IMR-90 (cell line): ENCODE results near the gene NEGR1. TPM values are rescaled to one million over a fixed set of nuclear protein-coding genes. Genes with fewer than 3 reads are reported as not detected.

ENCODE experiments used
- ATAC-seq: fragments of 200-7000 bp; cut with Tn5 transposase; 2 replicates; pipeline ENCODE4 v1.9.1; 2020; ENCODE audit warnings: low read depth, mild to moderate bottlenecking, moderate library complexity
- BruUV-seq: library from RNA; stranded (reverse); fragments of 400-500 nt; replicated peaks from 2 replicates; lab custom pipeline; 2021; lab: Mats Ljungman, UMichigan
- CTCF ChIA-PET: fragments of 300-600 bp; formaldehyde crosslinking; extraction: SDS; loops from one replicate; lab custom pipeline; 2021; ENCODE audit warnings: antibody characterized with exemption; lab: Yijun Ruan, JAX
- POLR2A ChIA-PET: fragments of 300-600 bp; sonication (Branson Sonifier 250); formaldehyde crosslinking; loops from one replicate; lab custom pipeline; 2022; ENCODE audit warnings: antibody characterized with exemption; ENCODE audit not compliant: unreplicated experiment; lab: Charles Lee
- DNase-seq: peaks from one replicate; pipeline ENCODE4 v3.0.0; 2013
- H2AFZ ChIP-seq: replicated peaks from 2 replicates; pipeline ENCODE3; 2013; ENCODE audit warnings: low read length, mild to moderate bottlenecking; ENCODE audit not compliant: poor library complexity
- H2AK5ac ChIP-seq: 2 replicates; pipeline ENCODE4 v1.6.1; 2013; ENCODE audit warnings: low read depth, low read length, inconsistent platforms
- H2AK9ac ChIP-seq: replicated peaks from 2 replicates; pipeline ENCODE3; 2013; ENCODE audit warnings: mild to moderate bottlenecking, low read depth, low read length, moderate library complexity; ENCODE audit not compliant: poor library complexity
- H2BK120ac ChIP-seq: 2 replicates; pipeline ENCODE4 v1.6.1; 2013; ENCODE audit warnings: low read depth, low read length, inconsistent platforms
- H2BK15ac ChIP-seq: 3 replicates; pipeline ENCODE4 v1.6.1; 2013; ENCODE audit warnings: low read depth, low read length, inconsistent platforms
- H2BK20ac ChIP-seq: 2 replicates; pipeline ENCODE4 v1.6.1; 2013; ENCODE audit warnings: low read depth, mild to moderate bottlenecking, inconsistent platforms, low read length, moderate library complexity
- H2BK5ac ChIP-seq: 2 replicates; pipeline ENCODE4 v1.6.1; 2013; ENCODE audit warnings: mild to moderate bottlenecking, low read depth, low read length, inconsistent platforms; ENCODE audit not compliant: poor library complexity, severe bottlenecking
- H3K14ac ChIP-seq: replicated peaks from 2 replicates; pipeline ENCODE4 v1.6.1; 2013; ENCODE audit warnings: low read depth, low read length, inconsistent platforms
- H3K18ac ChIP-seq: 2 replicates; pipeline ENCODE4 v1.6.1; 2013; ENCODE audit warnings: low read depth, low read length, control low read depth
- H3K23ac ChIP-seq: 2 replicates; pipeline ENCODE4 v1.6.1; 2013; ENCODE audit warnings: low read depth, low read length, inconsistent platforms
- H3K27ac ChIP-seq: 2 replicates; pipeline ENCODE4 v1.5.1; 2013; ENCODE audit warnings: mild to moderate bottlenecking, control low read depth, low read length; ENCODE audit not compliant: insufficient read depth
- H3K27me3 ChIP-seq: 2 replicates; pipeline ENCODE4 v1.6.1; 2013; ENCODE audit warnings: low read length; ENCODE audit not compliant: control insufficient read depth, insufficient read depth
- H3K36me3 ChIP-seq: 2 replicates; pipeline ENCODE4 v1.6.1; 2013; ENCODE audit warnings: low read length, mixed read lengths; ENCODE audit not compliant: control insufficient read depth, insufficient read depth
- H3K4ac ChIP-seq: 2 replicates; pipeline ENCODE4 v1.6.1; 2013; ENCODE audit warnings: low read depth, low read length, inconsistent platforms
- H3K4me1 ChIP-seq: 2 replicates; pipeline ENCODE4 v1.6.1; 2013; ENCODE audit warnings: low read length, mixed read lengths; ENCODE audit not compliant: control insufficient read depth, insufficient read depth
- H3K4me2 ChIP-seq: 2 replicates; pipeline ENCODE4 v1.6.1; 2013; ENCODE audit warnings: low read depth, mild to moderate bottlenecking, control low read depth, low read length, moderate library complexity
- H3K4me3 ChIP-seq: 2 replicates; pipeline ENCODE4 v1.5.1; 2013; ENCODE audit warnings: low read depth, mild to moderate bottlenecking, control low read depth, low read length, moderate library complexity; ENCODE audit not compliant: insufficient read depth
- H3K56ac ChIP-seq: 2 replicates; pipeline ENCODE4 v1.6.1; 2013; ENCODE audit warnings: low read length, inconsistent platforms; ENCODE audit not compliant: insufficient read depth; ENCODE audit errors: extremely low read depth
- H3K79me1 ChIP-seq, 2 experiments: 2 replicates each; pipeline ENCODE4 v1.6.1; 2013; ENCODE audit warnings: low read length in 2 of 2, inconsistent platforms in 1 of 2, low read depth in 1 of 2
- H3K9ac ChIP-seq: 2 replicates; pipeline ENCODE4 v1.6.1; 2013; ENCODE audit warnings: low read depth, low read length, control low read depth
- H3K9me1 ChIP-seq: 2 replicates; pipeline ENCODE4 v1.6.1; 2013; ENCODE audit warnings: low read length, inconsistent platforms; ENCODE audit not compliant: insufficient read depth
- H3K9me3 ChIP-seq: 2 replicates; pipeline ENCODE4 v1.6.1; 2013; ENCODE audit warnings: low read length; ENCODE audit not compliant: control insufficient read depth, insufficient read depth
- H4K20me1 ChIP-seq: 2 replicates; pipeline ENCODE4 v1.6.1; 2013; ENCODE audit warnings: low read length, inconsistent platforms; ENCODE audit not compliant: insufficient read depth
- H4K5ac ChIP-seq: 2 replicates; pipeline ENCODE4 v1.6.1; 2013; ENCODE audit warnings: mild to moderate bottlenecking, low read depth, low read length, control low read depth
- H4K8ac ChIP-seq, 2 experiments: 2 replicates each; pipeline ENCODE4 v1.6.1; 2013; ENCODE audit warnings: low read depth in 2 of 2, low read length in 2 of 2, control low read depth in 1 of 2, inconsistent platforms in 1 of 2
- H4K91ac ChIP-seq: 2 replicates; pipeline ENCODE4 v1.6.1; 2013; ENCODE audit warnings: low read depth, low read length, inconsistent platforms; ENCODE audit not compliant: insufficient read depth
- CEBPB ChIP-seq: IDR thresholded peaks from 2 replicates; pipeline ENCODE4 v1.6.1; 2012; ENCODE audit warnings: low read depth, low read length, improper control_type of control experiment
- MXI1 ChIP-seq: IDR thresholded peaks from 2 replicates; pipeline ENCODE4 v1.6.1; 2012; ENCODE audit warnings: low read depth, mild to moderate bottlenecking, low read length, moderate library complexity, borderline replicate concordance
- RAD21 ChIP-seq: IDR thresholded peaks from 2 replicates; pipeline ENCODE4 v1.6.1; 2012; ENCODE audit warnings: low read length, improper control_type of control experiment
- WGBS, 2 experiments: methylation state at CpG; one replicate each; pipeline versions ENCODE4 v1.1.5 to v1.1.7; 2013; ENCODE audit warnings: missing lambda C conversion rate in 2 of 2; ENCODE audit not compliant: insufficient read length in 1 of 2; ENCODE audit errors: extremely low coverage in 2 of 2; 5-methylcytosine and 5-hydroxymethylcytosine counted together
- dilution Hi-C: fragments of 300-500 bp; cut with HindIII; formaldehyde crosslinking; loops from one replicate; pipeline ENCODE4 v1.14.3; 2018; ENCODE audit warnings: low sequenced_read_pairs; ENCODE audit not compliant: unreplicated experiment
- in situ Hi-C: fragments of 300-500 bp; cut with MboI; formaldehyde crosslinking; loops from 3 replicates; pipeline ENCODE4 v1.14.3; 2019; ENCODE audit warnings: low sequenced_read_pairs, inconsistent platforms, mixed read lengths
- intact Hi-C: fragments of 100-400 bp; cut with micrococcal nuclease; formaldehyde crosslinking; loops from 2 replicates; pipeline ENCODE4 v1.10.0; 2022
- polyA plus RNA-seq, 3 experiments: library from polyadenylated mRNA; depleted of rRNA; stranded (reverse); fragments of >200 nt; gene quantifications; 2 replicates each; pipeline ENCODE4 v1.2.3, GENCODE V29; 2012; ENCODE audit warnings: low replicate concordance in 1 of 3
- total RNA-seq: library from RNA; depleted of rRNA; stranded (reverse); fragments of >200 nt; gene quantifications from 2 replicates; pipeline ENCODE4 v1.2.3, GENCODE V29; 2012
- TF ChIP-seq, protein P1 (sequence below): conservative IDR thresholded peaks from 2 replicates; pipeline ENCODE4 v1.5.1; 2012; ENCODE audit warnings: mild to moderate bottlenecking, low read depth, low read length, improper control_type of control experiment
- TF ChIP-seq, protein P2 (sequence below): fragments of 150-350 bp; IDR thresholded peaks from 2 replicates; pipeline ENCODE4 v1.6.1; 2017; ENCODE audit warnings: mild to moderate bottlenecking, antibody characterized with exemption, low read length, low read depth

Gene NEGR1
- total and polyA plus RNA-seq, 2 of the 4 experiments (the other 2 are of a cell fraction): 5.1 to 9.1 TPM

DNA sequence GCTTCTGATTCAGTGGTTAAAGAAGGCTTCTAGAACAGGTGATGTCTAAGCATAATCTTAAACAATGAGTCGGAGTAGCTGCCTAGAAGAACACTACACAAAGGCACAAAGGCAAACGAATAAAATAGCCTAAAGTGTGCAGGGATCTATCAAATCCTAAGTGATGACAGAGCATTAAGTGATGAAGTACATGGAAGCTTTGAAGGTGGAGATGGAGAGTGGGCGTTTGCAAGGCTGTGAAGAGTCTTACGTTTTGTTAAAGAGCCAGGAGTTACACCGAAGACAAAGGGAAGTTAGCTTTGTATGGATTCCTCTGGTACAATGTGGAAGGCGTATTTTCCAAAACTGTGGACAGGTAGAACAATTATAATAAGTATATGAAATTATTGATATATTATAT is 270.6 kb downstream of the NEGR1 start:
- H3K56ac ChIP-seq: no peak overlapping the region
- no peaks in the 10 kb centered on the region for H3K27me3 ChIP-seq
- TF ChIP-seq RAD21 (no peak), CEBPB (no peak), MXI1 (no peak)
- TF ChIP-seq, protein P1, sequence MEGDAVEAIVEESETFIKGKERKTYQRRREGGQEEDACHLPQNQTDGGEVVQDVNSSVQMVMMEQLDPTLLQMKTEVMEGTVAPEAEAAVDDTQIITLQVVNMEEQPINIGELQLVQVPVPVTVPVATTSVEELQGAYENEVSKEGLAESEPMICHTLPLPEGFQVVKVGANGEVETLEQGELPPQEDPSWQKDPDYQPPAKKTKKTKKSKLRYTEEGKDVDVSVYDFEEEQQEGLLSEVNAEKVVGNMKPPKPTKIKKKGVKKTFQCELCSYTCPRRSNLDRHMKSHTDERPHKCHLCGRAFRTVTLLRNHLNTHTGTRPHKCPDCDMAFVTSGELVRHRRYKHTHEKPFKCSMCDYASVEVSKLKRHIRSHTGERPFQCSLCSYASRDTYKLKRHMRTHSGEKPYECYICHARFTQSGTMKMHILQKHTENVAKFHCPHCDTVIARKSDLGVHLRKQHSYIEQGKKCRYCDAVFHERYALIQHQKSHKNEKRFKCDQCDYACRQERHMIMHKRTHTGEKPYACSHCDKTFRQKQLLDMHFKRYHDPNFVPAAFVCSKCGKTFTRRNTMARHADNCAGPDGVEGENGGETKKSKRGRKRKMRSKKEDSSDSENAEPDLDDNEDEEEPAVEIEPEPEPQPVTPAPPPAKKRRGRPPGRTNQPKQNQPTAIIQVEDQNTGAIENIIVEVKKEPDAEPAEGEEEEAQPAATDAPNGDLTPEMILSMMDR: no peak
- TF ChIP-seq, protein P2, sequence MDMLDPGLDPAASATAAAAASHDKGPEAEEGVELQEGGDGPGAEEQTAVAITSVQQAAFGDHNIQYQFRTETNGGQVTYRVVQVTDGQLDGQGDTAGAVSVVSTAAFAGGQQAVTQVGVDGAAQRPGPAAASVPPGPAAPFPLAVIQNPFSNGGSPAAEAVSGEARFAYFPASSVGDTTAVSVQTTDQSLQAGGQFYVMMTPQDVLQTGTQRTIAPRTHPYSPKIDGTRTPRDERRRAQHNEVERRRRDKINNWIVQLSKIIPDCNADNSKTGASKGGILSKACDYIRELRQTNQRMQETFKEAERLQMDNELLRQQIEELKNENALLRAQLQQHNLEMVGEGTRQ: no peak
- no peak overlapping the region for H2BK20ac ChIP-seq
- no peak for DNase-seq
- H4K8ac ChIP-seq: no peak overlapping the region
- in situ Hi-C loops: no loop called here
- H2AFZ ChIP-seq: no peak overlapping the region
- dilution Hi-C loops: no loop called here
- H3K4me2 ChIP-seq: no peak overlapping the region
- no peak overlapping the region for H2BK120ac ChIP-seq
- no peaks in the 10 kb centered on the region; the same call in 1 of the 2 replicates for H3K9me1 ChIP-seq
- no peak overlapping the region for H4K91ac ChIP-seq
- no TSS peak for BruUV-seq
- H2AK5ac ChIP-seq: no peak overlapping the region
- CTCF ChIA-PET: no interaction called here
- ATAC-seq: no peak
- no peak overlapping the region for H3K18ac ChIP-seq
- intact Hi-C loops: no loop called here
- POLR2A ChIA-PET: no interaction called here
- no peak overlapping the region for H3K14ac ChIP-seq
- H3K23ac ChIP-seq: no peak overlapping the region
- no peak overlapping the region for H3K4ac ChIP-seq
- no peak overlapping the region for H2BK5ac ChIP-seq
- no peaks in the 10 kb centered on the region; a peak in 1 of 4 replicates for H3K79me1 ChIP-seq
- no peak overlapping the region for H3K27ac ChIP-seq
- no peaks in the 10 kb centered on the region for H3K9me3 ChIP-seq
- H4K5ac ChIP-seq: no peak overlapping the region
- no peaks in the 10 kb centered on the region for H4K20me1 ChIP-seq
- H2AK9ac ChIP-seq: no peak overlapping the region
- WGBS, 2 experiments: no CpG with 5 or more reads among the region's 6 CpGs
- H3K4me1 ChIP-seq: 0 out of 2 replicates have a peak, but pooled peaks cover under 1% of the 10 kb centered on the region
- H3K36me3 ChIP-seq: no peaks in the 10 kb centered on the region
- no peak overlapping the region for H3K9ac ChIP-seq
- no peak overlapping the region for H2BK15ac ChIP-seq
- H3K4me3 ChIP-seq: no peak overlapping the region
